Measurements from ENCODE around the gene CFAP46. TPM values are rescaled to one million over a fixed set of nuclear protein-coding genes. Genes with fewer than 3 reads are reported as not detected.

The CFAP46 gene
- polyA plus RNA-seq, 1 of the 3 experiments (the other 2 are of a cell fraction), result 3.9 TPM

GRCh38 chr10:132922872-132923271 is 19.5 kb downstream of the CFAP46 start:
- no peaks in the 10 kb centered on the region; a peak in 1 of 4 replicates for H3K4me1 ChIP-seq (ENCODE audit: control insufficient read depth in 1 of 2, insufficient read depth in 2 of 2, low read depth in 1 of 2, low read length in 1 of 2)
- no peak overlapping the region for H2AFZ ChIP-seq (ENCODE audit: low read depth)
- DNase-seq, result no peak
- no peaks in the 10 kb centered on the region for H3K79me2 ChIP-seq (ENCODE audit: insufficient read depth)
- TF ChIP-seq NRF1 (IDR thresholded peaks at IDR 0.05; ENCODE audit: low read depth, low read length) (no peak), SMC3 (IDR thresholded peaks at IDR 0.05; ENCODE audit: low read depth, low read length) (no peak), TEAD4 (IDR thresholded peaks at IDR 0.05; ENCODE audit: borderline replicate concordance, insufficient read depth) (no peak), FOXM1 (IDR thresholded peaks at IDR 0.05; ENCODE audit: low read depth) (no peak), POLR2AphosphoS5 (IDR thresholded peaks at IDR 0.05; ENCODE audit: low read depth, low read length) (no peak), CHD2 (IDR thresholded peaks at IDR 0.05; ENCODE audit: low read length, partially characterized antibody) (no peak), FOSL2 (IDR thresholded peaks at IDR 0.05; ENCODE audit: borderline replicate concordance, low read depth) (no peak), RAD21 (IDR thresholded peaks at IDR 0.05; ENCODE audit: low read length) (no peak), RXRA (IDR thresholded peaks at IDR 0.05; ENCODE audit: borderline replicate concordance, low read depth) (no peak), MXI1 (IDR thresholded peaks at IDR 0.05; ENCODE audit: low read depth, low read length) (no peak), SIN3A (IDR thresholded peaks at IDR 0.05; ENCODE audit: borderline replicate concordance, low read depth, low read length) (no peak), GABPA (IDR thresholded peaks at IDR 0.05; ENCODE audit: low read depth) (no peak), NFIC (IDR thresholded peaks at IDR 0.05; ENCODE audit: borderline replicate concordance) (no peak), MAX (IDR thresholded peaks at IDR 0.05; ENCODE audit: low read depth) (no peak), EZH2phosphoT487 (IDR thresholded peaks at IDR 0.05; ENCODE audit: borderline replicate concordance, low read depth) (no peak), GATA2 (CRISPR knock-in tag; IDR thresholded peaks at IDR 0.05) (no peak), ELF1 (IDR thresholded peaks at IDR 0.05) (no peak)
- TF ChIP-seq, protein P1, sequence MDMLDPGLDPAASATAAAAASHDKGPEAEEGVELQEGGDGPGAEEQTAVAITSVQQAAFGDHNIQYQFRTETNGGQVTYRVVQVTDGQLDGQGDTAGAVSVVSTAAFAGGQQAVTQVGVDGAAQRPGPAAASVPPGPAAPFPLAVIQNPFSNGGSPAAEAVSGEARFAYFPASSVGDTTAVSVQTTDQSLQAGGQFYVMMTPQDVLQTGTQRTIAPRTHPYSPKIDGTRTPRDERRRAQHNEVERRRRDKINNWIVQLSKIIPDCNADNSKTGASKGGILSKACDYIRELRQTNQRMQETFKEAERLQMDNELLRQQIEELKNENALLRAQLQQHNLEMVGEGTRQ (IDR thresholded peaks at IDR 0.05; ENCODE audit: borderline replicate concordance, low read depth, low read length), result no peak
- TF ChIP-seq, protein P2, sequence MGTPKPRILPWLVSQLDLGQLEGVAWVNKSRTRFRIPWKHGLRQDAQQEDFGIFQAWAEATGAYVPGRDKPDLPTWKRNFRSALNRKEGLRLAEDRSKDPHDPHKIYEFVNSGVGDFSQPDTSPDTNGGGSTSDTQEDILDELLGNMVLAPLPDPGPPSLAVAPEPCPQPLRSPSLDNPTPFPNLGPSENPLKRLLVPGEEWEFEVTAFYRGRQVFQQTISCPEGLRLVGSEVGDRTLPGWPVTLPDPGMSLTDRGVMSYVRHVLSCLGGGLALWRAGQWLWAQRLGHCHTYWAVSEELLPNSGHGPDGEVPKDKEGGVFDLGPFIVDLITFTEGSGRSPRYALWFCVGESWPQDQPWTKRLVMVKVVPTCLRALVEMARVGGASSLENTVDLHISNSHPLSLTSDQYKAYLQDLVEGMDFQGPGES (IDR thresholded peaks at IDR 0.05; ENCODE audit: low read depth, low read length), result no peak
- TF ChIP-seq, protein P3, sequence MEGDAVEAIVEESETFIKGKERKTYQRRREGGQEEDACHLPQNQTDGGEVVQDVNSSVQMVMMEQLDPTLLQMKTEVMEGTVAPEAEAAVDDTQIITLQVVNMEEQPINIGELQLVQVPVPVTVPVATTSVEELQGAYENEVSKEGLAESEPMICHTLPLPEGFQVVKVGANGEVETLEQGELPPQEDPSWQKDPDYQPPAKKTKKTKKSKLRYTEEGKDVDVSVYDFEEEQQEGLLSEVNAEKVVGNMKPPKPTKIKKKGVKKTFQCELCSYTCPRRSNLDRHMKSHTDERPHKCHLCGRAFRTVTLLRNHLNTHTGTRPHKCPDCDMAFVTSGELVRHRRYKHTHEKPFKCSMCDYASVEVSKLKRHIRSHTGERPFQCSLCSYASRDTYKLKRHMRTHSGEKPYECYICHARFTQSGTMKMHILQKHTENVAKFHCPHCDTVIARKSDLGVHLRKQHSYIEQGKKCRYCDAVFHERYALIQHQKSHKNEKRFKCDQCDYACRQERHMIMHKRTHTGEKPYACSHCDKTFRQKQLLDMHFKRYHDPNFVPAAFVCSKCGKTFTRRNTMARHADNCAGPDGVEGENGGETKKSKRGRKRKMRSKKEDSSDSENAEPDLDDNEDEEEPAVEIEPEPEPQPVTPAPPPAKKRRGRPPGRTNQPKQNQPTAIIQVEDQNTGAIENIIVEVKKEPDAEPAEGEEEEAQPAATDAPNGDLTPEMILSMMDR (IDR thresholded peaks at IDR 0.05), result no peak
- no peaks in the 10 kb centered on the region for H3K9me3 ChIP-seq
- POLR2A ChIA-PET, result no interaction called here
- no peak overlapping the region for H3K9ac ChIP-seq
- 78% methylated on average over 10 of the region's 17 CpGs for WGBS (ENCODE audit: low lambda C conversion rate)
- H3K4me3 ChIP-seq (ENCODE audit: low read depth in 2 of 2, low read length in 1 of 2), result no peak overlapping the region
- H3K4me2 ChIP-seq, result no peak overlapping the region
- H3K36me3 ChIP-seq (replicated peaks in 1 of 2; ENCODE audit: control insufficient read depth in 1 of 2, insufficient read depth in 2 of 2, low read length in 1 of 2), result no peaks in the 10 kb centered on the region
- no peaks in the 10 kb centered on the region for H3K9me2 ChIP-seq
- no peaks in the 10 kb centered on the region for H4K20me1 ChIP-seq (ENCODE audit: insufficient read depth)
- CTCF ChIA-PET, result no interaction called here
- no peaks in the 10 kb centered on the region for H3K27me3 ChIP-seq (ENCODE audit: insufficient read depth)
- no peaks in the 10 kb centered on the region for H3F3A ChIP-seq (replicated peaks; ENCODE audit: insufficient read depth)
- H3K27ac ChIP-seq (ENCODE audit: low read depth in 2 of 2, low read length in 1 of 2), result no peak overlapping the region
